PC-9 (cell line): ENCODE results near the gene BICC1.
"Not testable (repeated sequence)": the region's sequence is repeated elsewhere in the genome, so short reads cannot be mapped to it uniquely, and the experiment has no call there.

Source experiments
- CTCF ChIP-seq: fragments of 200-600 bp; sonication (generic); conservative IDR thresholded peaks from 2 replicates; pipeline ENCODE4 v1.6.1; 2017; ENCODE audit warnings: mixed run types, antibody characterized with exemption, mild to moderate bottlenecking, moderate library complexity
- EZH2 ChIP-seq: fragments of 200-600 bp; sonication (generic); IDR thresholded peaks from 2 replicates; pipeline ENCODE4 v1.8.0; 2017; ENCODE audit warnings: antibody characterized with exemption, low read depth

DNA sequence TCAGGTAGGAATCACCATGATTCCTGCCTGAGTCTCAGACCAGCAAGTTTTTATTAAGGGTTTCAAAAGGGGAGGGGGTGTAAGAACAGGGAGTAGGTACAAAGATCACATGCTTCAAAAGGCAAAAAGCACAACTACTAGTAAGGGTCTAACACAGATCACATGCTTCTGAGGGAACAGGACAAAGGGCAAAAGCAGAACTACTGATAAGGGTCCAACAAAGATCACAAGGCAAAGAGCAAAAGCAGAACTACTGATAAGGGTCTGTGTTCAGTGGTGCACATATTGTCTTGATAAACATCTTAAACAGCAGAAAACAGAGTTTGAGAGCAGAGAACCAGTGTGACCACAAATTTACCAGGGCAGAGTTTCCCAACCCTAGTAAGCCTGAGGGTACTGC lies 84.5 kb downstream of the BICC1 start:
- not testable (repeated sequence) for TF ChIP-seq CTCF, EZH2
